Measurements from ENCODE around the gene GABBR2.
"Not testable (repeated sequence)": the region's sequence is repeated elsewhere in the genome, so short reads cannot be mapped to it uniquely, and the experiment has no call there.

GABBR2 gene

GRCh38 chr9:98479967-98480847 is 228.5 kb downstream of the GABBR2 start:
- DNase-seq (ENCODE audit: low spot score), result no peak

GRCh38 chr9:98479449-98479848 is 229.3 kb downstream of the GABBR2 start:
- DNase-seq (ENCODE audit: low spot score), result no peak

GRCh38 chr9:98477884-98478283 is 230.9 kb downstream of the GABBR2 start:
- no peak for DNase-seq (ENCODE audit: low spot score)

- DNase-seq (ENCODE audit: low spot score), result no peak
Observed at GRCh38 chr9:98472216-98472615, 236.5 kb downstream of the GABBR2 start.

- no peak for DNase-seq (ENCODE audit: low spot score)
Observed at GRCh38 chr9:98471185-98471584, 237.6 kb downstream of the GABBR2 start.

- no peak for DNase-seq (ENCODE audit: low spot score)
Observed at GRCh38 chr9:98468567-98469239, 240.0 kb downstream of the GABBR2 start.

GRCh38 chr9:98465799-98466198 is 242.9 kb downstream of the GABBR2 start:
- no peak for DNase-seq (ENCODE audit: low spot score)

- DNase-seq (ENCODE audit: low spot score), result not testable (repeated sequence)
Observed at GRCh38 chr9:98464156-98464690, 244.5 kb downstream of the GABBR2 start.

GRCh38 chr9:98462310-98462709 is 246.4 kb downstream of the GABBR2 start:
- DNase-seq (ENCODE audit: low spot score), result no peak

GRCh38 chr9:98460704-98461103 is 248.0 kb downstream of the GABBR2 start:
- no peak for DNase-seq (ENCODE audit: low spot score)

GRCh38 chr9:98457726-98458370 is 250.9 kb downstream of the GABBR2 start:
- no peak for DNase-seq (ENCODE audit: low spot score)

- no peak for DNase-seq (ENCODE audit: low spot score)
Observed at GRCh38 chr9:98456156-98456613, 252.6 kb downstream of the GABBR2 start.

GRCh38 chr9:98455256-98456155 is 253.2 kb downstream of the GABBR2 start:
- no peak for DNase-seq (ENCODE audit: low spot score)

GRCh38 chr9:98453589-98454311 is 255.0 kb downstream of the GABBR2 start:
- no peak for DNase-seq (ENCODE audit: low spot score)

- DNase-seq (ENCODE audit: low spot score), result no peak
Observed at GRCh38 chr9:98451576-98451975, 257.2 kb downstream of the GABBR2 start.

- no peak for DNase-seq (ENCODE audit: low spot score)
Observed at GRCh38 chr9:98450496-98450895, 258.2 kb downstream of the GABBR2 start.

- no peak for DNase-seq (ENCODE audit: low spot score)
Observed at GRCh38 chr9:98449871-98450270, 258.9 kb downstream of the GABBR2 start.

GRCh38 chr9:98445576-98445975 is 263.2 kb downstream of the GABBR2 start:
- no peak for DNase-seq (ENCODE audit: low spot score)

- DNase-seq (ENCODE audit: low spot score), result no peak
Observed at GRCh38 chr9:98444601-98445000, 264.1 kb downstream of the GABBR2 start.

GRCh38 chr9:98442541-98442940 is 266.2 kb downstream of the GABBR2 start:
- DNase-seq (ENCODE audit: low spot score), result no peak

GRCh38 chr9:98442114-98442513 is 266.6 kb downstream of the GABBR2 start:
- DNase-seq (ENCODE audit: low spot score), result no peak

All from globus pallidus (tissue), 1 donor.